ENCODE results near the gene IHH.

IHH gene

GRCh38 chr2:219086196-219086595 lies 25.5 kb upstream of the IHH start:
- no peak overlapping the region for H3K4me3 ChIP-seq (ENCODE audit: low read depth, low read length)
- in situ Hi-C loops (cut with HindIII; ENCODE audit: low sequenced_read_pairs) = no loop called here
- no peak for TF ChIP-seq CTCF (IDR thresholded peaks at IDR 0.05; ENCODE audit: low read depth, low read length)
- DNase-seq (ENCODE audit: low read depth, low spot score) = no peak

GRCh38 chr2:219084791-219085190 lies 24.1 kb upstream of the IHH start:
- TF ChIP-seq CTCF (IDR thresholded peaks at IDR 0.05; ENCODE audit: low read depth, low read length) = no peak
- no peak for DNase-seq (ENCODE audit: low read depth, low spot score)
- H3K4me3 ChIP-seq (ENCODE audit: low read depth, low read length) = no peak overlapping the region
- in situ Hi-C loops (cut with HindIII; ENCODE audit: low sequenced_read_pairs) = no loop called here

- no peak overlapping the region for H3K4me3 ChIP-seq (ENCODE audit: low read depth, low read length)
- TF ChIP-seq CTCF (IDR thresholded peaks at IDR 0.05; ENCODE audit: low read depth, low read length) = no peak
- DNase-seq (ENCODE audit: low read depth, low spot score) = no peak
- in situ Hi-C loops (cut with HindIII; ENCODE audit: low sequenced_read_pairs) = no loop called here
Measured at GRCh38 chr2:219082332-219082958, 21.7 kb upstream of the IHH start.

GRCh38 chr2:219081701-219082331 lies 21.1 kb upstream of the IHH start:
- no peak for DNase-seq (ENCODE audit: low read depth, low spot score)
- no peak overlapping the region for H3K4me3 ChIP-seq (ENCODE audit: low read depth, low read length)
- in situ Hi-C loops (cut with HindIII; ENCODE audit: low sequenced_read_pairs) = no loop called here
- no peak for TF ChIP-seq CTCF (IDR thresholded peaks at IDR 0.05; ENCODE audit: low read depth, low read length)

GRCh38 chr2:219081096-219081495 lies 20.4 kb upstream of the IHH start:
- in situ Hi-C loops (cut with HindIII; ENCODE audit: low sequenced_read_pairs) = no loop called here
- no peak overlapping the region for H3K4me3 ChIP-seq (ENCODE audit: low read depth, low read length)
- no peak for DNase-seq (ENCODE audit: low read depth, low spot score)
- no peak for TF ChIP-seq CTCF (IDR thresholded peaks at IDR 0.05; ENCODE audit: low read depth, low read length)

- in situ Hi-C loops (cut with HindIII; ENCODE audit: low sequenced_read_pairs) = no loop called here
Measured at GRCh38 chr2:219079417-219079816, 18.7 kb upstream of the IHH start.

More at GRCh38 chr2:219079417-219079816, 18.7 kb upstream of the IHH start:
- no peak for TF ChIP-seq CTCF (IDR thresholded peaks at IDR 0.05; ENCODE audit: low read depth, low read length)
- DNase-seq (ENCODE audit: low read depth, low spot score) = peak; percentile 27
- no peak overlapping the region for H3K4me3 ChIP-seq (ENCODE audit: low read depth, low read length)

All from astrocyte of the spinal cord (primary cell).